ENCODE results near the gene CALML3. TPM values are rescaled to one million over a fixed set of nuclear protein-coding genes. Genes with fewer than 3 reads are reported as not detected.

Gene CALML3
- total RNA-seq, 1 experiment from 2014 or later: not detected

DNA sequence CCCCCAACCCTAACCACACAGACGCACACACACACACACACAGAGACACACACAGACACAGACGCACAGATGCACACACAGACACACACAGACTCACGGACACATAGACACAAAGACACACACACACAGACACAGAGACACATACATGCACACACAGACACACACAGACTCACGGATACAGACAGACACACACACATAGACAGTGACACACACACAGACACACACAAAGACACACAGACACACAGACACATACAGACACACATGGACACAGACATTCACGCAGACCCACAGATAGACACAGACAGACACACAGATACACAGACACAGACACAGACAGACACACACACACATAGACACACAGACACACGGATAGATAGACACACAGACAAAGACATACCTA lies 27.5 kb upstream of the CALML3 start:
- CTCF ChIA-PET: no interaction called here
- H3K9me3 ChIP-seq (ENCODE audit: control insufficient read depth, insufficient read depth, low read depth, low read length): no peaks in the 10 kb centered on the region
- DNase-seq (ENCODE audit: low read depth, low spot score) (no peak), ATAC-seq (no peak)
- in situ Hi-C loops (cut with HindIII; ENCODE audit: low pct_unique_long_range_greater_than_20kb, low sequenced_read_pairs): no loop called here
- intact Hi-C loops (cut with micrococcal nuclease; ENCODE audit: unreplicated experiment): no loop called here
- no peaks in the 10 kb centered on the region for H3K4me1 ChIP-seq (ENCODE audit: control insufficient read depth, insufficient read depth, low read length)
- H3K36me3 ChIP-seq (ENCODE audit: control insufficient read depth, insufficient read depth, low read length): no peaks in the 10 kb centered on the region
- POLR2A ChIA-PET: no interaction called here
- H3K27ac ChIP-seq (ENCODE audit: low read length): no peak overlapping the region
- BruUV-seq (replicated peaks): no TSS peak
- TF ChIP-seq POLR2AphosphoS5 (IDR thresholded peaks at IDR 0.05; ENCODE audit: low read depth, low read length) (no peak), SIN3A (IDR thresholded peaks at IDR 0.05; ENCODE audit: borderline replicate concordance, insufficient read depth, low read depth, low read length) (no peak), CTCF (IDR thresholded peaks at IDR 0.05) (no peak), TCF7L2 (IDR thresholded peaks at IDR 0.05; ENCODE audit: low read depth, low read length) (no peak)
- TF ChIP-seq, protein P1, sequence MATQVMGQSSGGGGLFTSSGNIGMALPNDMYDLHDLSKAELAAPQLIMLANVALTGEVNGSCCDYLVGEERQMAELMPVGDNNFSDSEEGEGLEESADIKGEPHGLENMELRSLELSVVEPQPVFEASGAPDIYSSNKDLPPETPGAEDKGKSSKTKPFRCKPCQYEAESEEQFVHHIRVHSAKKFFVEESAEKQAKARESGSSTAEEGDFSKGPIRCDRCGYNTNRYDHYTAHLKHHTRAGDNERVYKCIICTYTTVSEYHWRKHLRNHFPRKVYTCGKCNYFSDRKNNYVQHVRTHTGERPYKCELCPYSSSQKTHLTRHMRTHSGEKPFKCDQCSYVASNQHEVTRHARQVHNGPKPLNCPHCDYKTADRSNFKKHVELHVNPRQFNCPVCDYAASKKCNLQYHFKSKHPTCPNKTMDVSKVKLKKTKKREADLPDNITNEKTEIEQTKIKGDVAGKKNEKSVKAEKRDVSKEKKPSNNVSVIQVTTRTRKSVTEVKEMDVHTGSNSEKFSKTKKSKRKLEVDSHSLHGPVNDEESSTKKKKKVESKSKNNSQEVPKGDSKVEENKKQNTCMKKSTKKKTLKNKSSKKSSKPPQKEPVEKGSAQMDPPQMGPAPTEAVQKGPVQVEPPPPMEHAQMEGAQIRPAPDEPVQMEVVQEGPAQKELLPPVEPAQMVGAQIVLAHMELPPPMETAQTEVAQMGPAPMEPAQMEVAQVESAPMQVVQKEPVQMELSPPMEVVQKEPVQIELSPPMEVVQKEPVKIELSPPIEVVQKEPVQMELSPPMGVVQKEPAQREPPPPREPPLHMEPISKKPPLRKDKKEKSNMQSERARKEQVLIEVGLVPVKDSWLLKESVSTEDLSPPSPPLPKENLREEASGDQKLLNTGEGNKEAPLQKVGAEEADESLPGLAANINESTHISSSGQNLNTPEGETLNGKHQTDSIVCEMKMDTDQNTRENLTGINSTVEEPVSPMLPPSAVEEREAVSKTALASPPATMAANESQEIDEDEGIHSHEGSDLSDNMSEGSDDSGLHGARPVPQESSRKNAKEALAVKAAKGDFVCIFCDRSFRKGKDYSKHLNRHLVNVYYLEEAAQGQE (IDR thresholded peaks at IDR 0.05; ENCODE audit: insufficient read depth in 1 of 2, low read depth in 2 of 2, low read length in 1 of 2): no peak
- H3K27me3 ChIP-seq (ENCODE audit: control insufficient read depth, insufficient read depth, low read length): no peaks in the 10 kb centered on the region
- no peak overlapping the region for H3K4me3 ChIP-seq (ENCODE audit: low read depth in 2 of 2, low read length in 2 of 2)

GRCh38 chr10:5497948-5498730 lies 26.6 kb upstream of the CALML3 start:
- H3K9me3 ChIP-seq (ENCODE audit: control insufficient read depth, insufficient read depth, low read depth, low read length): no peaks in the 10 kb centered on the region
- H3K4me1 ChIP-seq (ENCODE audit: control insufficient read depth, insufficient read depth, low read length): no peaks in the 10 kb centered on the region
- POLR2A ChIA-PET: no interaction called here
- DNase-seq (ENCODE audit: low read depth, low spot score) (no peak), ATAC-seq (no peak)
- CTCF ChIA-PET: no interaction called here
- H3K4me3 ChIP-seq (ENCODE audit: low read depth in 2 of 2, low read length in 2 of 2): no peak overlapping the region
- TF ChIP-seq TCF7L2 (IDR thresholded peaks at IDR 0.05; ENCODE audit: low read depth, low read length) (no peak), SIN3A (IDR thresholded peaks at IDR 0.05; ENCODE audit: borderline replicate concordance, insufficient read depth, low read depth, low read length) (no peak), CTCF (IDR thresholded peaks at IDR 0.05) (no peak), POLR2AphosphoS5 (IDR thresholded peaks at IDR 0.05; ENCODE audit: low read depth, low read length) (no peak)
- TF ChIP-seq, protein P1 (IDR thresholded peaks at IDR 0.05; ENCODE audit: insufficient read depth in 1 of 2, low read depth in 2 of 2, low read length in 1 of 2): no peak
- H3K27ac ChIP-seq (ENCODE audit: low read length): no peak overlapping the region
- H3K36me3 ChIP-seq (ENCODE audit: control insufficient read depth, insufficient read depth, low read length): no peaks in the 10 kb centered on the region
- no peaks in the 10 kb centered on the region for H3K27me3 ChIP-seq (ENCODE audit: control insufficient read depth, insufficient read depth, low read length)
- BruUV-seq (replicated peaks): no TSS peak
- intact Hi-C loops (cut with micrococcal nuclease; ENCODE audit: unreplicated experiment) (no loop called here), in situ Hi-C loops (cut with HindIII; ENCODE audit: low pct_unique_long_range_greater_than_20kb, low sequenced_read_pairs) (no loop called here)
